H1 (cell line): ENCODE data around the gene EXD3. TPM values are rescaled to one million over a fixed set of nuclear protein-coding genes. Genes with fewer than 3 reads are reported as not detected.
A peak's percentile ranks its signal among the peaks of the same experiment; 100 is the strongest.

Experiments
- CTCF ChIA-PET: fragments of 300-600 bp; sonication (Branson Sonifier 250); formaldehyde crosslinking; loops from one replicate; lab custom pipeline; 2021; ENCODE audit not compliant: partially characterized antibody; lab: Charles Lee
- POLR2A ChIA-PET: fragments of 300-600 bp; sonication (Branson Sonifier 250); formaldehyde crosslinking; loops from one replicate; lab custom pipeline; 2021; ENCODE audit warnings: inconsistent platforms; ENCODE audit not compliant: partially characterized antibody; lab: Charles Lee
- DNase-seq, 2 experiments: peaks; one replicate each; pipeline versions ENCODE4 v3.0.0 to v3.0.0-alpha.2; 2010 to 2022; ENCODE audit warnings: low spot score in 2 of 2, low read depth in 1 of 2, mixed read lengths in 1 of 2
- FAIRE-seq: peaks from 2 replicates; lab custom pipeline; 2011; peaks lifted over from hg19 to GRCh38; lab: Jason Lieb, UNC
- H2AFZ ChIP-seq: 2 replicates; pipeline ENCODE4 v1.8.1; 2012; ENCODE audit warnings: low read length, inconsistent platforms
- H2AK5ac ChIP-seq: 2 replicates; pipeline ENCODE4 v1.6.1; 2013; ENCODE audit warnings: low read depth, low read length
- H2BK120ac ChIP-seq: replicated peaks from 2 replicates; pipeline ENCODE3; 2013; ENCODE audit warnings: low read depth, low read length, inconsistent platforms
- H2BK12ac ChIP-seq: 2 replicates; pipeline ENCODE4 v1.6.1; 2013; ENCODE audit warnings: low read depth, low read length
- H2BK15ac ChIP-seq: 2 replicates; pipeline ENCODE4 v1.6.1; 2013; ENCODE audit warnings: low read length
- H2BK20ac ChIP-seq: 2 replicates; pipeline ENCODE4 v1.6.1; 2013; ENCODE audit warnings: low read length
- H2BK5ac ChIP-seq: 2 replicates; pipeline ENCODE4 v1.6.1; 2013; ENCODE audit warnings: low read depth, low read length
- H3K14ac ChIP-seq: 2 replicates; pipeline ENCODE4 v1.6.1; 2013; ENCODE audit warnings: inconsistent platforms; ENCODE audit not compliant: insufficient read length
- H3K18ac ChIP-seq: 2 replicates; pipeline ENCODE4 v1.6.1; 2013; ENCODE audit warnings: low read length; ENCODE audit errors: extremely low read depth
- H3K23ac ChIP-seq: 2 replicates; pipeline ENCODE4 v1.6.1; 2013; ENCODE audit warnings: inconsistent platforms; ENCODE audit not compliant: insufficient read length
- H3K23me2 ChIP-seq: 2 replicates; pipeline ENCODE4 v1.6.1; 2013; ENCODE audit warnings: low read depth, low read length
- H3K27ac ChIP-seq: 2 replicates; pipeline ENCODE4 v1.6.1; 2011; ENCODE audit warnings: low read depth, low read length, inconsistent platforms
- H3K27me3 ChIP-seq, 4 experiments: replicated peaks in 1 of 4; 1 replicate in 1 of 4; 2 replicates in 3 of 4; pipeline versions ENCODE4 v1.6.1 to v1.8.1; 2011 to 2013; ENCODE audit warnings: low read length in 3 of 4, mild to moderate bottlenecking in 3 of 4, inconsistent platforms in 2 of 4, mixed read lengths in 2 of 4, moderate library complexity in 1 of 4; ENCODE audit not compliant: control insufficient read depth in 3 of 4, insufficient read depth in 3 of 4; ENCODE audit errors: extremely low read depth in 1 of 4
- H3K36me3 ChIP-seq, 4 experiments: 2 replicates each; pipeline versions ENCODE4 v1.6.1 to v1.8.1; 2011 to 2013; ENCODE audit warnings: mild to moderate bottlenecking in 4 of 4, low read length in 3 of 4, moderate library complexity in 2 of 4, control low read depth in 1 of 4, inconsistent platforms in 1 of 4; ENCODE audit not compliant: insufficient read depth in 4 of 4, control insufficient read depth in 2 of 4
- H3K4ac ChIP-seq: replicated peaks from 2 replicates; pipeline ENCODE3; 2013; ENCODE audit warnings: low read length, low read depth, mixed read lengths, inconsistent platforms; ENCODE audit not compliant: insufficient read length
- H3K4me1 ChIP-seq, 4 experiments: replicated peaks in 1 of 4; 1 replicate in 1 of 4; 2 replicates in 3 of 4; pipeline versions ENCODE4 v1.6.1 to v1.8.1; 2011 to 2013; ENCODE audit warnings: low read length in 3 of 4, inconsistent platforms in 2 of 4, mixed read lengths in 1 of 4; ENCODE audit not compliant: insufficient read depth in 4 of 4, control insufficient read depth in 3 of 4
- H3K4me2 ChIP-seq, 2 experiments: 2 replicates each; pipeline versions ENCODE4 v1.6.1 to v1.8.1; 2011 to 2013; ENCODE audit warnings: low read depth in 2 of 2, low read length in 2 of 2, control low read depth in 1 of 2, inconsistent platforms in 1 of 2, mild to moderate bottlenecking in 1 of 2; ENCODE audit not compliant: insufficient read depth in 1 of 2
- H3K4me3 ChIP-seq, 4 experiments: fragments of 200-600, 300-600 bp in 1 of 4; sonication (generic), shearing (Covaris generic), sonication (Bioruptor Twin) in 1 of 4; 2 replicates each; pipeline versions ENCODE4 v1.5.1 to v1.8.1; 2011 to 2016; ENCODE audit warnings: low read length in 4 of 4, low read depth in 3 of 4, control low read depth in 2 of 4, inconsistent platforms in 2 of 4, mild to moderate bottlenecking in 2 of 4, mixed read lengths in 1 of 4, moderate library complexity in 1 of 4; ENCODE audit not compliant: insufficient read depth in 2 of 4; ENCODE audit errors: extremely low read depth in 1 of 4
- H3K56ac ChIP-seq: replicated peaks from 2 replicates; pipeline ENCODE3; 2013; ENCODE audit warnings: low read depth, mild to moderate bottlenecking, mixed read lengths, low read length, inconsistent platforms; ENCODE audit not compliant: insufficient read length
- H3K79me1 ChIP-seq: 2 replicates; pipeline ENCODE4 v1.6.1; 2013; ENCODE audit warnings: low read depth, low read length, control low read depth
- H3K79me2 ChIP-seq, 2 experiments: 2 replicates each; pipeline versions ENCODE4 v1.6.1 to v1.8.1; 2012 to 2013; ENCODE audit warnings: low read length in 2 of 2, mild to moderate bottlenecking in 2 of 2, inconsistent platforms in 1 of 2; ENCODE audit not compliant: insufficient read depth in 2 of 2, control insufficient read depth in 1 of 2
- H3K9ac ChIP-seq, 4 experiments: replicated peaks in 1 of 4; 1 replicate in 1 of 4; 2 replicates in 3 of 4; pipeline versions ENCODE4 v1.6.1 to v1.8.1; 2011 to 2013; ENCODE audit warnings: low read depth in 3 of 4, low read length in 3 of 4, control low read depth in 2 of 4, mild to moderate bottlenecking in 2 of 4, moderate library complexity in 2 of 4, inconsistent platforms in 1 of 4; ENCODE audit errors: extremely low read depth in 1 of 4
- H3K9me3 ChIP-seq, 2 experiments: 2 replicates each; pipeline versions ENCODE4 v1.6.1 to v1.8.1; 2012 to 2013; ENCODE audit warnings: mild to moderate bottlenecking in 2 of 2, moderate library complexity in 2 of 2, control low read depth in 1 of 2, inconsistent platforms in 1 of 2, low read depth in 1 of 2, low read length in 1 of 2, mixed read lengths in 1 of 2; ENCODE audit not compliant: insufficient read depth in 2 of 2
- H4K20me1 ChIP-seq, 2 experiments: replicated peaks in 1 of 2; 2 replicates each; pipeline versions ENCODE3 to v1.8.1; 2011 to 2013; ENCODE audit warnings: inconsistent platforms in 2 of 2, low read length in 2 of 2, mild to moderate bottlenecking in 1 of 2; ENCODE audit not compliant: insufficient read depth in 2 of 2, control insufficient read depth in 1 of 2
- H4K5ac ChIP-seq: 2 replicates; pipeline ENCODE4 v1.6.1; 2013; ENCODE audit warnings: low read length, low read depth, mixed read lengths, inconsistent platforms; ENCODE audit not compliant: insufficient read length
- H4K8ac ChIP-seq: 2 replicates; pipeline ENCODE4 v1.8.0; 2013; ENCODE audit warnings: mild to moderate bottlenecking, moderate library complexity, low read length, inconsistent platforms; ENCODE audit not compliant: insufficient read depth; ENCODE audit errors: extremely low read depth
- H4K91ac ChIP-seq: replicated peaks from 2 replicates; pipeline ENCODE3; 2013; ENCODE audit warnings: low read length, mixed read lengths, inconsistent platforms; ENCODE audit not compliant: insufficient read length
- POLR2AphosphoS5 ChIP-seq: IDR thresholded peaks from 2 replicates; pipeline ENCODE4 v1.6.1; 2011; ENCODE audit warnings: low read depth, low read length
- SIX5 ChIP-seq: IDR thresholded peaks from 2 replicates; pipeline ENCODE4 v1.6.1; 2011; ENCODE audit warnings: mild to moderate bottlenecking, low read depth, low read length
- TAF1 ChIP-seq: IDR thresholded peaks from 2 replicates; pipeline ENCODE4 v1.6.1; 2011; ENCODE audit warnings: mild to moderate bottlenecking, low read depth, low read length
- WGBS, 2 experiments: shearing (Covaris generic) in 1 of 2; methylation state at CpG; one replicate each; pipeline versions ENCODE4 v1.1.6 to v1.1.7; 2013 to 2015; ENCODE audit warnings: low lambda C conversion rate in 2 of 2, mixed read lengths in 2 of 2, inconsistent platforms in 1 of 2, low coverage in 1 of 2, missing lambda C conversion rate in 1 of 2; ENCODE audit not compliant: insufficient replicate concordance in 2 of 2, insufficient coverage in 1 of 2, insufficient read length in 1 of 2; ENCODE audit errors: extremely low coverage in 1 of 2, missing lambda C conversion rate in 1 of 2; 5-methylcytosine and 5-hydroxymethylcytosine counted together
- polyA plus RNA-seq, 7 experiments: library from polyadenylated mRNA; depleted of rRNA in 3 of 7; stranded (reverse) in 5 of 7; unstranded in 2 of 7; fragments of >200 nt in 5 of 7; fragments of 200-250 nt in 2 of 7; gene quantifications; 1 replicate in 5 of 7; 2 replicates in 1 of 7; 4 replicates in 1 of 7; pipeline versions ENCODE4 v1.2.1 to v1.2.3, GENCODE V29; 2011 to 2013; ENCODE audit warnings: missing spikeins in 2 of 7, mixed read lengths in 2 of 7
- total RNA-seq: library from RNA; stranded (reverse); fragmentation: NEBNext Ultra II Directional; extraction: Animal tissue kit (Norgen Biotek cat#: 25700); gene quantifications from 2 replicates; pipeline ENCODE4 v1.2.1, GENCODE V29; 2021
- TF ChIP-seq, protein P1 (sequence below): IDR thresholded peaks from 2 replicates; pipeline ENCODE4 v1.6.1; 2012; ENCODE audit warnings: inconsistent platforms

Gene EXD3
- total and polyA plus RNA-seq, 2 of the 8 experiments (the other 6 are each of a cell fraction or from before 2014, with no cell fraction given) = 7.2 to 9.4 TPM

DNA sequence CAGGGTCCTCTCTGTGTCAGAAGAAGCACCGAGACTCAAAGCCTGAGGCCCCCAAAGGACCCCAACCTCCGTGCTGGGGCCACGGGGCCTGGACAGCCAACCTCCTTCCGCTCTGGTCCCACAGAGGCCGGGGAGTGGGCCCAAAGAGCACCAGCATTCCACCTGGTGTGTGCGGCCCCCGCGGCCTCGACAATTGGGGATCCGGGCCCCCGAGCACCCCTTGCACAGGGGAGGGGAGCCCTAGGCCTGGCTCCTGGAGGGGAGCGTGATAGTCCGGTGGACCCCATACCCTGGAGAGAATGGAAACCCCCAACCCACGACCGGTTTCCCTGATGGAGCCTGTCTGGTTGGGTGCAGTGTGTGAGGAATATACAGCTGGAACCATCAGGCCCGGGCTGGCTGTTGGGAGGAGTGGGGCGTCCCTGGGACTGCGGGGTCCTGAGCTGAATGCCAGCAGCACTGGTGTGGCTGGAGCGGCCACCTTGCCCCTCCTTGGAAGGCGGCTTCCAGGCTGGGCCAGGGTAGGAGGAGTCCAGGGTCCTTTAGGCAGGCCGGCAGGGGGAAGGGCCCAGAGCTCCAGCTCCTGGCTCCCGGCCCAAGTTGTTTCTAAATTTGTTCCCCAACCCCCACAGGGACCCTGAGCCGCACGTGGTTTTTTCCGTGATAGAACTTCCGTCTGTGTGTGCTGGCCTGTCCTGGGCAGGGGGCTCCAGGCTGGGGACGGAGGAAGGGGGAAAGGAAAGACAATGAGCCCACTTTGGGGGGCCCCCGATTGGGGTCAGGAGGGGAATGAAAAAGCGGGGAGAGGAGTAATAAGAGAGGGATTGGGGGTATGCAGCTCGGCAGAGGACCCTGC lies 146.3 kb downstream of the EXD3 start:
- H3K4me3 ChIP-seq = peak overlapping the region; percentile 1 to 70 (median 58); a peak in 5 of 8 replicates
- TF ChIP-seq, protein P1, sequence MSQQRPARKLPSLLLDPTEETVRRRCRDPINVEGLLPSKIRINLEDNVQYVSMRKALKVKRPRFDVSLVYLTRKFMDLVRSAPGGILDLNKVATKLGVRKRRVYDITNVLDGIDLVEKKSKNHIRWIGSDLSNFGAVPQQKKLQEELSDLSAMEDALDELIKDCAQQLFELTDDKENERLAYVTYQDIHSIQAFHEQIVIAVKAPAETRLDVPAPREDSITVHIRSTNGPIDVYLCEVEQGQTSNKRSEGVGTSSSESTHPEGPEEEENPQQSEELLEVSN = 0 out of 2 replicates have a peak, but pooled peaks have one; percentile 5
- TF ChIP-seq TAF1 (peak; percentile 23; the same call in 1 of the 2 replicates), POLR2AphosphoS5 (no peak), SIX5 (no peak)

More for the DNA sequence above, 146.3 kb downstream of the EXD3 start:
- H2BK15ac ChIP-seq = no peak overlapping the region
- H3K4me2 ChIP-seq = peak overlapping the region; percentile 58 to 80
- H2BK120ac ChIP-seq = no peak overlapping the region
- peak overlapping the region; percentile 91; the same call in 1 of the 2 replicates for H2BK5ac ChIP-seq
- H2AFZ ChIP-seq = no peak overlapping the region
- POLR2A ChIA-PET = interaction anchor here (0.6 to 47.8 kb wide), 12 partner anchors 10 to 177 kb away, joined by 3 to 1462 read pairs (median 6); partner anchors contain the start of genes CYSRT1, NDOR1, NELFB and NRARP
- no peak overlapping the region for H2BK12ac ChIP-seq
- H4K8ac ChIP-seq = peak overlapping the region; percentile 94
- peak overlapping the region; percentile 97 for H4K91ac ChIP-seq
- peak overlapping the region; percentile 64 for H4K5ac ChIP-seq
- H3K4ac ChIP-seq = peak overlapping the region; percentile 19
- DNase-seq (peak in 1 of 2 experiments; percentile 68), FAIRE-seq (no peak)
- peaks cover 4 to 15% of the 10 kb centered on the region in 2 experiments for H4K20me1 ChIP-seq
- H3K27ac ChIP-seq = peak overlapping the region; percentile 28; the same call in 1 of the 2 replicates
- H3K14ac ChIP-seq = no peak overlapping the region
- H3K9ac ChIP-seq = 0 out of 7 replicates have a peak overlapping the region, but pooled peaks of 1 of the 4 experiments have one; percentile 4
- WGBS, 2 experiments = 55% methylated on average over 24 of the region's 30 CpGs; no CpG with 5 or more reads in 1 of the 2 experiments
- H3K27me3 ChIP-seq = peaks cover 0 to 27% (median 14%) of the 10 kb centered on the region in 4 experiments; a peak in 5 of 7 replicates
- H3K23me2 ChIP-seq = peaks cover 13% of the 10 kb centered on the region; the same call in 1 of the 2 replicates
- CTCF ChIA-PET = interaction anchor here (0.7 to 2.7 kb wide), 12 partner anchors 10 to 373 kb away, joined by 3 to 10 read pairs (median 4); partner anchors contain the start of genes EXD3, NELFB, NOXA1 and NRARP
- peak overlapping the region; percentile 68 for H3K18ac ChIP-seq
- H3K79me2 ChIP-seq = no peaks in the 10 kb centered on the region
- no peak overlapping the region for H3K23ac ChIP-seq
- peak overlapping the region; percentile 28; the same call in 1 of the 2 replicates for H2AK5ac ChIP-seq
- no peak overlapping the region for H2BK20ac ChIP-seq
- H3K9me3 ChIP-seq = no peaks in the 10 kb centered on the region; a peak in 1 of 4 replicates
- H3K79me1 ChIP-seq = no peaks in the 10 kb centered on the region
- H3K36me3 ChIP-seq = peaks cover 0 to 20% (median 4%) of the 10 kb centered on the region in 4 experiments; a peak in 4 of 8 replicates
- H3K56ac ChIP-seq = peak overlapping the region; percentile 32
- peaks cover 0 to 28% (median 17%) of the 10 kb centered on the region in 4 experiments; a peak in 6 of 7 replicates for H3K4me1 ChIP-seq
